Esophagus (tissue), 2 donors: ENCODE measurements around the gene LTC4S. TPM values are rescaled to one million over a fixed set of nuclear protein-coding genes. Genes with fewer than 3 reads are reported as not detected.
"Not testable (repeated sequence)": the region's sequence is repeated elsewhere in the genome, so short reads cannot be mapped to it uniquely, and the experiment has no call there.

Experiments
- H3K27ac ChIP-seq, 2 donors: one replicate each; pipeline ENCODE4 v1.5.1; 2013; ENCODE audit warnings: low read depth in 2 of 2, mild to moderate bottlenecking in 2 of 2, inconsistent platforms in 1 of 2, low read length in 1 of 2, moderate library complexity in 1 of 2
- H3K27me3 ChIP-seq, 2 donors: one replicate each; pipeline ENCODE4 v1.6.1; 2013; ENCODE audit warnings: low read length in 2 of 2, control low read depth in 1 of 2, mild to moderate bottlenecking in 1 of 2; ENCODE audit not compliant: insufficient read depth in 2 of 2, control insufficient read depth in 1 of 2
- H3K36me3 ChIP-seq, 2 donors: one replicate each; pipeline ENCODE4 v1.6.1; 2013; ENCODE audit warnings: low read length in 1 of 2; ENCODE audit not compliant: control insufficient read depth in 2 of 2, insufficient read depth in 2 of 2
- H3K4me1 ChIP-seq, 2 donors: one replicate each; pipeline ENCODE4 v1.6.1; 2013; ENCODE audit warnings: low read length in 1 of 2; ENCODE audit not compliant: control insufficient read depth in 2 of 2, insufficient read depth in 2 of 2
- H3K4me3 ChIP-seq, 2 donors: one replicate each; pipeline ENCODE4 v1.5.1; 2013; ENCODE audit warnings: low read length in 2 of 2, mild to moderate bottlenecking in 2 of 2, low read depth in 1 of 2, moderate library complexity in 1 of 2
- H3K9me3 ChIP-seq, 2 donors: one replicate each; pipeline ENCODE4 v1.6.1; 2013; ENCODE audit warnings: mild to moderate bottlenecking in 2 of 2, low read depth in 1 of 2, low read length in 1 of 2, moderate library complexity in 1 of 2; ENCODE audit not compliant: control insufficient read depth in 2 of 2, insufficient read depth in 1 of 2
- WGBS, 2 donors: extraction: QIAGEN DNeasy Blood & Tissue Kit; methylation state at CpG; one replicate each; pipeline ENCODE4 v1.1.7; 2013; 5-methylcytosine and 5-hydroxymethylcytosine counted together
- polyA plus RNA-seq, 2 donors: library from polyadenylated mRNA; stranded (reverse); fragments of 200-250 nt; gene quantifications; one replicate each; pipeline ENCODE4 v1.2.3, GENCODE V29; 2013
- donor health status: healthy with polysubstance abuse.
- donor health status: Bipolar disorder and iron deficiency.

The LTC4S gene
- polyA plus RNA-seq, 2 donors, result 3.0 to 6.5 TPM

GRCh38 chr5:179829732-179830435, 36.1 kb downstream of the LTC4S start:
- Histone ChIP-seq H3K36me3 (peaks cover 25 to 54% of the 10 kb centered on the region in 2 donors), H3K27me3 (no peaks in the 10 kb centered on the region), H3K4me1 (peaks cover 0 to 4% of the 10 kb centered on the region in 2 donors), H3K9me3 (no peaks in the 10 kb centered on the region), H3K27ac (no peak overlapping the region), H3K4me3 (no peak overlapping the region)
- 84 to 90% methylated on average over 7 of the region's 7 CpGs for WGBS, 2 donors

GRCh38 chr5:179830818-179831468, 37.2 kb downstream of the LTC4S start:
- peaks cover 19 to 43% of the 10 kb centered on the region in 2 donors for H3K36me3 ChIP-seq
- H3K27me3 ChIP-seq, result no peaks in the 10 kb centered on the region
- H3K9me3 ChIP-seq, result no peaks in the 10 kb centered on the region
- WGBS, 2 donors, result 95 to 96% methylated on average over 7 of the region's 7 CpGs
- no peak overlapping the region for H3K4me3 ChIP-seq
- no peak overlapping the region for H3K27ac ChIP-seq
- peaks cover 0 to 4% of the 10 kb centered on the region in 2 donors for H3K4me1 ChIP-seq

GRCh38 chr5:179832039-179832745, 38.4 kb downstream of the LTC4S start:
- 91 to 93% methylated on average over 20 of the region's 20 CpGs for WGBS, 2 donors
- H3K9me3 ChIP-seq, result no peaks in the 10 kb centered on the region
- no peak overlapping the region for H3K27ac ChIP-seq
- H3K27me3 ChIP-seq, result no peaks in the 10 kb centered on the region
- H3K4me1 ChIP-seq, result peaks cover 0 to 4% of the 10 kb centered on the region in 2 donors
- H3K36me3 ChIP-seq, result peaks cover 23 to 49% of the 10 kb centered on the region in 2 donors
- H3K4me3 ChIP-seq, result no peak overlapping the region

GRCh38 chr5:179833056-179833708, 39.4 kb downstream of the LTC4S start:
- Histone ChIP-seq H3K4me1 (peaks cover 0 to 4% of the 10 kb centered on the region in 2 donors), H3K27ac (no peak overlapping the region), H3K36me3 (peaks cover 33 to 58% of the 10 kb centered on the region in 2 donors)

GRCh38 chr5:179833709-179834070, 39.9 kb downstream of the LTC4S start:
- Histone ChIP-seq H3K36me3 (peaks cover 35 to 59% of the 10 kb centered on the region in 2 donors), H3K4me3 (no peak overlapping the region), H3K27me3 (no peaks in the 10 kb centered on the region), H3K27ac (no peak overlapping the region), H3K4me1 (peaks cover 0 to 4% of the 10 kb centered on the region in 2 donors), H3K9me3 (no peaks in the 10 kb centered on the region)
- WGBS, 2 donors, result 96% methylated on average over 3 of the region's 3 CpGs

More at GRCh38 chr5:179833056-179833708, 39.4 kb downstream of the LTC4S start:
- 83 to 87% methylated on average over 23 of the region's 23 CpGs for WGBS, 2 donors
- no peak overlapping the region for H3K4me3 ChIP-seq
- no peaks in the 10 kb centered on the region for H3K9me3 ChIP-seq
- no peaks in the 10 kb centered on the region for H3K27me3 ChIP-seq

GRCh38 chr5:179834120-179834519, 40.3 kb downstream of the LTC4S start:
- Histone ChIP-seq H3K4me3 (no peak overlapping the region), H3K27ac (no peak overlapping the region), H3K4me1 (peaks cover 0 to 4% of the 10 kb centered on the region in 2 donors), H3K27me3 (no peaks in the 10 kb centered on the region), H3K36me3 (peaks cover 35 to 55% of the 10 kb centered on the region in 2 donors), H3K9me3 (no peaks in the 10 kb centered on the region)
- WGBS, 2 donors, result 81 to 90% methylated on average over 8 of the region's 8 CpGs

GRCh38 chr5:179834871-179835270, 41.1 kb downstream of the LTC4S start:
- H3K4me3 ChIP-seq, H3K4me1 ChIP-seq, H3K27ac ChIP-seq, H3K9me3 ChIP-seq, H3K27me3 ChIP-seq: not testable (repeated sequence)
- 88 to 92% methylated on average over 17 to 25 of the region's 28 CpGs for WGBS, 2 donors
- peaks cover 35 to 50% of the 10 kb centered on the region in 2 donors for H3K36me3 ChIP-seq

GRCh38 chr5:179836225-179837019, 42.6 kb downstream of the LTC4S start:
- WGBS, 2 donors, result 79 to 82% methylated on average over 19 of the region's 19 CpGs
- Histone ChIP-seq H3K36me3 (peaks cover 35 to 50% of the 10 kb centered on the region in 2 donors), H3K27ac (peak overlapping the region; percentile 30 to 45), H3K4me3 (no peak overlapping the region), H3K4me1 (peaks cover 0 to 6% of the 10 kb centered on the region in 2 donors), H3K9me3 (no peaks in the 10 kb centered on the region), H3K27me3 (no peaks in the 10 kb centered on the region)
